Vagina (tissue), 2 donors: ENCODE measurements around the gene FAM135A.
"Not testable (repeated sequence)": the region's sequence is repeated elsewhere in the genome, so short reads cannot be mapped to it uniquely, and the experiment has no call there.

Experiments
- CTCF ChIP-seq, 3 experiments: fragments of 450-650 bp in 2 of 3; fragments of 200-600 bp in 1 of 3; sonication (generic) in 1 of 3; IDR thresholded peaks; one replicate each; pipeline ENCODE4 v1.5.1; 2017 to 2019; ENCODE audit warnings: antibody characterized with exemption in 3 of 3, mild to moderate bottlenecking in 2 of 3, moderate library complexity in 2 of 3
- POLR2A ChIP-seq, 2 donors: fragments of 450-650 bp; IDR thresholded peaks; one replicate each; pipeline ENCODE4 v1.6.1; 2017; ENCODE audit warnings: antibody characterized with exemption in 2 of 2, mild to moderate bottlenecking in 2 of 2, moderate library complexity in 2 of 2

- TF ChIP-seq CTCF, POLR2A (IDR thresholded peaks at IDR 0.05): not testable (repeated sequence)
Observed at GRCh38 chr6:70495790-70496189, 82.5 kb downstream of the FAM135A start.
